Right hindlimb (tissue), 1 donor: ENCODE results near the gene ZNF534.
"Not testable (repeated sequence)": the region's sequence is repeated elsewhere in the genome, so short reads cannot be mapped to it uniquely, and the experiment has no call there.

Experiments
- DNase-seq: peaks from one replicate; pipeline ENCODE4 v3.0.0-alpha.2; 2018

ZNF534 gene

GRCh38 chr19:52500474-52500873, 71.5 kb downstream of the ZNF534 start:
- not testable (repeated sequence) for DNase-seq

GRCh38 chr19:52500991-52501390, 72.0 kb downstream of the ZNF534 start:
- DNase-seq = not testable (repeated sequence)
